IPS-11a (cell line): ENCODE measurements around the gene GALNT2.

ENCODE experiments used
- H3K4me3 ChIP-seq: one replicate; pipeline ENCODE4 v1.5.1; 2013; ENCODE audit warnings: low read depth, low read length, control low read depth

Gene GALNT2

DNA sequence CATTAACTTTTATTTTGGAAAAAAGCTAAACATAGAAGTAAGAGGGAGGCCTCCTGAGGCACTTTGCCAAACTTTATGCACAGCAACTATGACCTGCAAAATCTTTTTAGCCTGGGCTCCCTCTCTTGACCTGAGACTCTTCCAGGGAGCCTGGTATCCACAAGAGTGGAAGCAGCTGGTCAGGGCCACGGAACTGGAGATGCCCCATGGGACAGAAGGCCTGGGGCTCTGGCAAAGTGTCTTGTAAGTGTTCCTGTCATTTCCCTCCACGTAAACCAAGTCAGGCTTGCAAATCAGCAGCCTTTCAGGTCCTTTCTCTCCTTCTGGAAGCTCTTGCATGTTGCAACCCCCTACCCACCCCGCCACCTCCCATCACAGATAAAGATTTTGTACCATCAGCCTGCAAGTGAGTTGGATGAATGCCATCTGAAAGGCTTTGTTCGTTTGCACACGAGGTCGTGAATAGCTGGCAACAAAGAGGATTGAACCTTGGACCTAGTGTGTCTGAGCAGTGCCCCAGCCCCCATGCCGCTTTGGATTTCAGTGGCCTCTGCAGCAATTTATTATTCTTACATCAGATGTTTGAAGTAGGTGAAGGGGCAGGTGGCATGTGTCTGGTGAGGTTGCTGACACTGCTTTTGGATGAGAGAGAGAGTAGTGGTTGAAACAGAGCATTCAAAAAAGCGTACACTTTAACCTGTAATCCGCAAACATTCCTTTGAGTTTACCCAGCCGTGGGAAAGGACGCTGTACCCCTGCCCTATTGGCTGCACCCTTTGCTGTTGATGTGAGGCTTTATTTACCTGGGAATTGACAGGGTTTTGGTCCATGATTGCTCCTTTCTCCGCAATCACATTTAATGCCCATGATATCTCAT, 91.6 kb downstream of the GALNT2 start:
- no peak overlapping the region for H3K4me3 ChIP-seq

DNA sequence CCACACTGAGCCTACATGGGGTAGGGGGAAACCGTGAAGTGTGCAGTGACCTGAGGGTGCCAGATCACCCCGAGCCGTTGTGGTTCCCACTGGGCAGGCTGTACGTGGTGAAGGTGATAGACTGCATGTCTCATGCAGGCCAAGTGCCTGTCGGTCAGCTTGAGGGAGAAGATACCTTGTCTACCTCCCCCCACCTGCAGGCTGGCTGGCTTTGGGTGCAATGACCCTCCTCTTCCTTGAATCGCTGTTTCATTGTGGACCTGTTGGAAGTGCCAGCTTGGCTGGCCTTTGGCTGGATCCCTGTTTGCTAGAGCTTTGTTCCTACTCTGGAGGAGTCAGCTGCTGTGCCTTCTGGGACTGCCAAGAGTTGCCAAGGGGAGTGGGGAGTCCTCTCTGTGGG, 92.5 kb downstream of the GALNT2 start:
- H3K4me3 ChIP-seq = no peak overlapping the region

DNA sequence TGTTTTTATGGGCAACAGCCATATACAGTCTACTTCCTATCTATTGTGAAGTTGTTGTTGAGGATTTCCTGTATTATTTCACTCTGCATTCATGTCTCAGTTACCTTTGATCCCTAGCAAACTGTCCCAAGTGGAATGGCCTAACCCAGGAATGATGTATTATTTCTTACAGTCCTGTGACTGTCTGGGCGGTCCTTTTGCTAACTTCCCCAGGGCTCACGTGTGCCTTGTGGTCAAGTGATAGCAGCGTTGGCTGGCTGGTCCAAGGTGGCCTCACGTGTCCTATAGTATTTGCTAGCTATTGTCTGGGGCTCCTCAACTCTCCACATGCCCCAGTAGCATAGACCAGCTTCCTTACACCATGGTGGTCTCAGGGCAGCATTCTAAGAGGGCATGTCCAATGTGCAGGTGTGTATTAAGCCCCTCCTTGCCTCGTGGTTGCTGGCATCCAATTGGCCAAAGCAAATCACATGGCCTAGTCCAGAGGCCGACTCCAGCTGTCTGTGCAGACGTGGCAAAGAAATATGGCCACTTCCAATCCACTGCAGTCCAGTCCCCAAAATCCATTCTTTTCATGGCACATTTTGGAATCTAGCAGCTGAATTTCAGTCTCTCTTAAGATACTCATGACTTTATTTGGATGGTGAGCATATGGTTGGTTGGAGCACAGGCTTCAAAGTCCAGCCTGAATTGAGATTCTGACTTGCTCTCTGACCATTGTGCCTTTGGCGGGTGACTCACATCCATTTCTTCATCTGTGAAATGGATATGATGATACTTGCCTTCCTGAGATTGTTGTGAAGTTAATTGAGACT, 94.1 kb downstream of the GALNT2 start:
- no peak overlapping the region for H3K4me3 ChIP-seq

- no peak overlapping the region for H3K4me3 ChIP-seq
These were observed 96.2 kb downstream of the GALNT2 start for GRCh38 chr1:230163205-230163604.

GRCh38 chr1:230163719-230164118, 96.7 kb downstream of the GALNT2 start:
- H3K4me3 ChIP-seq = no peak overlapping the region

GRCh38 chr1:230165536-230165935, 98.5 kb downstream of the GALNT2 start:
- no peak overlapping the region for H3K4me3 ChIP-seq

DNA sequence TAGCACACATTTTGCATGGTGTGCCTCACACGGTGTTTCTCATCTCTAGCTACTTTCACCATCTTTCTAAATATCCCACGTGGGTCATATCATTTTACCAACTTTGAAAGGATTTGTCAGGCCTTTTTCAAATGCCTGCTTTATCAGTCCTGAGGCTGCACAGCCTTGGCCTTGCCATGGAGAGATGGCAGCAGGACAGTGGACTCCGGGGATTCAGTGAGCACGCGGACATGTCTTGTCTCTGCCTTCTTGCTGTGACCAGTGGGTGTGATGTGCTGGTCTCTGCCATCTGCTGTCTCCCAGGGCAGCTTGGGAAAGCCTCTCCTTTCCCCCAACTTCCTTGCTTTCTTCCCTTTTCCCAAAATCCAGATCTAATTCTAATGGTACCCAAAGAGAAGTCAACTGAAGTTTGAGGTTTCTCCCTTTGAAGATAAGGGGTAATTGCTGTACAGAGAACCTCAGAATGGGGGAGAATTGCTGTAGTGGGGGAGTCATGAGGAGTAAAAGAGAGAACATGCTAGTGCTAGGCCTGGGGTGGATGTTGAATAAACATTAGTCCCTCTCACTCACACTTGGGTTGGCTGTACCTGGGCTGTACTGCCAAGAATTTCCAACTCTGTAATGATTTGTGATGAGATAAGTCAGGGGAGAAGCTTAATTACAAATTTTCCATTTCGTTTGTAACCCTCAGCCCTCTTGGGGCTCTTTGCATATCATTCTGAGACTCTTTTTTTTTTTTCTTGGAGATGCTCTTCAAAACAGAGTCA, 99.5 kb downstream of the GALNT2 start:
- H3K4me3 ChIP-seq = no peak overlapping the region

DNA sequence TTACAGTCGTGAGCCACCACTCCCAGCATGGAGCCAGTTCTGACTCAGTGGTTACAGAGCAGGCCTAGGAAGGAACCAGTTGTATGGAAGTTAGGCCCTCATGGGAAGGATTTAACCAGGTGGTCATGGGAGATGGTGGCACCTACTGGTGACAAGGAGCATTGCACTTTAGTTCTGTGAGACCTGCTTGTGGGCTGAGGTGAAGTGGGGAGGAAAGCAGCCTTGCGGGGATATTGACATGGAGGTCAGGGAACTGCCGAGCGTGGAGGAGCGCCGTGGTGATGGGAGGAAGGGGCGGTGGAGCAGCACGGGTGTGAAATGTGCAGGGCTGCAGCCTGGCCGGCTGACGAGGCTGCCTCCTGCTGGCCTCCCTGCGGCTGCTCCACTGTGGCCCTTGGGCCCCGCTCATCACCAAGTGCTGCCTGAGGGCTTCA, 100.4 kb downstream of the GALNT2 start:
- no peak overlapping the region for H3K4me3 ChIP-seq

DNA sequence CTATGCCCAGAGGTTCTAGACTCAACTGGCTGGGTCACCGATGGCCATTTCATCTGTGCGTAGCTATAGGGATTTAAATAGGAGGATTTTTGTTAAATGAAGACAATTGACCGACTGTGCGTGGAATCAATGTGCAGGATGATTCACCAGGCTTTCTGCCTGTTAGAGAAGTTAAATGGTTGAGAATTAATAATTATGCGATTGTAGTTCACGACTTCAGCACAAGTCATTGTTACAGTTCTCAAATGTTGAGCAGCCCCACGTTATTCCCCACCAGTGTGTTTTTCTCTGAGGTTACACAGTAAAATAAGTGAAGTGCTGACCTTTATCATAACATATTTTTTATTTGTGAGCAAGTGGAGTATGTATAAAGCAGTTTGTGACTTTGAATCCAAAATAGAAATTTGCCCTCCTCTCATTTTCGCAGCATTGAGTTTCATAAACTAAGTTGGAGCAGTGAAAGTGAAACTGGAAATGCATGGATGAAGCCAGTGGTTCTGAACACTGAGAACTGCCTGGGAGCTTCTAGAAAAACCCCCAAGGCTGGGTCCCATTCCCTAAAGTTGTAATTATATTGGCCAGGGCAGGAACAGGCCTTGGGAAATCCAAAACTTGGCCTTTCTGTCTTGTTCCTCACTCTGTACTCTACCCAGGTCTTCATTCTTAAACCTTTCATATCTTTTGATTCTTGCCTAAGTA, 102.6 kb downstream of the GALNT2 start:
- H3K4me3 ChIP-seq = no peak overlapping the region

DNA sequence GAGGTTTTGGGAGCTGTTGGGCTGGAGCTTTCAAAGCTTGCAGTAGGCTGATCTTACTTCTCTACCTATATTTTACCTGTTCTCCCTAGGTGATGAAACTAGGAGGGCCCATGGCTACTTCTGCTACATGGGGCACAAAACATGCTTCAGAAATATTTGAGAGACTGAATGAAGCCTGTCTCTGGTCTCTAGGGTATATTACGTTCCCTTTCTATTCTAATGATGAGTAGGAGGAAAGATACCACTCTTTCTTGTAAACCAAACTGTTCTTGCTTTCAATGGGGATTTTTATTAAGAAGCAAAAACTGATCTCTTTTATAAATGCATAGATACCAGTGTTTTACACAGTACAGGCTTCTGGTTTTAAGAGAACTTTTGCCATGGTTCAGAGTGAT, 103.1 kb downstream of the GALNT2 start:
- H3K4me3 ChIP-seq = no peak overlapping the region

DNA sequence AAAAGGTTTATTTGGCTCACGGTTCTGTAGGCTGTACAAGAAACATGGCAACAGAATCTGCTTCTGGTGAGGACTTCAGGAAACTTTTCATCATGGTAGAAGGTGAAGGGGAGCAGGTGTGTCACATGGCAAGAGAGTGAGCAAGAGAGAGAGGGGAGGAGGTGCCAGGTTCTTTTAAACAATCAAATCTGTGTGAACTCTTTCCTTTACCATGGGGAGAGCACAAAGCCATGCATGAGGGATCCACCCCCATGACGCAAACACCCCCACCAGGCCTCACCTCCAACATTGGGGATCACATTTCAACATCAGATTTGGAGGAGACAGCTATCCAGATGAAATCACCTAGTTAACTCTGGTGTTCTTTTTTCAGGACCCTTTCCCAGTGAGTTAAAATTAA, 103.6 kb downstream of the GALNT2 start:
- no peak overlapping the region for H3K4me3 ChIP-seq

GRCh38 chr1:230171356-230172015, 104.4 kb downstream of the GALNT2 start:
- H3K4me3 ChIP-seq = no peak overlapping the region

GRCh38 chr1:230172016-230172537, 105.0 kb downstream of the GALNT2 start:
- H3K4me3 ChIP-seq = no peak overlapping the region

- no peak overlapping the region for H3K4me3 ChIP-seq
These were observed 106.3 kb downstream of the GALNT2 start for GRCh38 chr1:230173187-230173975.

DNA sequence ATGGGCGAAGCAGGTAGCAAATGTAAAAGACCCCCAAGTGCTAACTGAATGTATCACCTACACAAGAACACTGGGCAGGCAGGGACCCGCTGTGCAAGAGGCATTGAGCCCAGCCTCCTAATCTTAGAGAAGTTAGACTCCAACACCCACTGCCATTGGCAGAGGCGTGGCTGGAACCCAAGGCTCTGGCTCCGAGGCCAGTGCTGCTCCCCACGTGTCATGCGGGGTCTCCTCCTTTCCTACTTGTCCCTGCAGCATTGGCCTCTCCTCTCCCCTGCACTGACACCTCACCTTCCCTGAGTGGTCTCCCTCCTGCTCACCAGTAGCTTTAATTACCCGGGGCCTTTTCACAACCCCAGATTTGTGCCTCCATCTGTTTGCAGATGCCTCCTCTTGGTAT, 107.0 kb downstream of the GALNT2 start:
- H3K4me3 ChIP-seq = no peak overlapping the region

GRCh38 chr1:230174471-230175162, 107.6 kb downstream of the GALNT2 start:
- H3K4me3 ChIP-seq = no peak overlapping the region

DNA sequence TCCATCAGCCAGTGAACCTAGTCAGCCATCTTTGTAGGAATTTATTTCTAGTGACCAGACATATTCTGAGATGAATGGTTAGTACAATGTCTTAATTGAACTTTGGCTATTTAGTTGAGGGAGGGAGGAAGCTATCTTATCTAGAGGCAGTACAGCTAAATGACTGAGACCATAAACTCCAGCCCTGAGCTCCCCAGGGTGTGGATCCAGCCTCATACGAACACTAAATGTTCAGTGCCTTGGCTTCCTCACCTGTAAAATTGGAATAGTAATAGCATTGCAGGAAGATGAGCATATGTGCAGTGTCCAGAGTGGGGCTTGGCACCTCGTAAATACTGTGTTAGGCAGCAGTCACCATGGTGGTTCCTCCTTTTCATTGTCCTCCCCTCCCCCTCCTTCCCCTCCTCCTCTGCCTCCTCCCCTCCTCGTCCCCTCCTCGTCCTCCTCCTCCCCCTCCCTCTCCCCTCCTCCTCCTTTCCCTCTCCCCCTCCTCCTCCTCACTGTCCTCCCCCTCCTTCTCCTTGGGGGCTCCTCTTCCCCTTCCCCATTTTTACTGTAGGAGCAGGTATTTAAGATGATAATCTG, 108.2 kb downstream of the GALNT2 start:
- H3K4me3 ChIP-seq = no peak overlapping the region

DNA sequence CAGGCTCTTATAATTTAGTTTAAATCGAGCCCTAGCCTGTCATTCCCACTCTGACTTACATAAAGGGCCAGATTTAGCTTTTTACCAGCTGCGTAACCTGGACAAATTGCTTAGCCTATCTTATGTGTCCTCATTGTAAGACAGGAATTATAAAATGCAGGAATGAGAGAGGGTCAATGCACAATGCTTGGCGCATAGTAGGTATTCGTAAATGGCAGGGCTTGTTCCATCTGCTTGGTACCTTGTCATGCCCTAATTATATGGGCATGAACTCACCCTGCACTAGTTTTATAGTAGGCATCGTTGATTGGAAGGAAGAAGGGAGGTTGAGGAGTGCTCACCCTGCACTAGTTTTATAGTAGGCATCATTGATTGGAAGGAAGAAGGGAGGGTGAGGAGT, 108.8 kb downstream of the GALNT2 start:
- H3K4me3 ChIP-seq = no peak overlapping the region
